ENCODE data around the gene FAM200A.
"Not testable (repeated sequence)": the region's sequence is repeated elsewhere in the genome, so short reads cannot be mapped to it uniquely, and the experiment has no call there.

FAM200A gene

GRCh38 chr7:99525713-99526440 is 26.0 kb downstream of the FAM200A start:
- TF ChIP-seq CTCF (IDR thresholded peaks at IDR 0.05; ENCODE audit: control insufficient read depth, extremely low read depth, insufficient read depth) = peak; percentile 29; the same call in 1 of the 2 replicates
- DNase-seq (ENCODE audit: low read depth) = no peak
- no peak overlapping the region for H3K4me3 ChIP-seq (ENCODE audit: low read depth, low read length)

GRCh38 chr7:99521399-99521798 is 30.5 kb downstream of the FAM200A start:
- no peak for TF ChIP-seq CTCF (IDR thresholded peaks at IDR 0.05; ENCODE audit: control insufficient read depth, extremely low read depth, insufficient read depth)
- H3K4me3 ChIP-seq (ENCODE audit: low read depth, low read length) = no peak overlapping the region
- no peak for DNase-seq (ENCODE audit: low read depth)

GRCh38 chr7:99514050-99514449 is 37.9 kb downstream of the FAM200A start:
- no peak for TF ChIP-seq CTCF (IDR thresholded peaks at IDR 0.05; ENCODE audit: control insufficient read depth, extremely low read depth, insufficient read depth)
- no peak overlapping the region for H3K4me3 ChIP-seq (ENCODE audit: low read depth, low read length)
- DNase-seq (ENCODE audit: low read depth) = no peak

- TF ChIP-seq CTCF (IDR thresholded peaks at IDR 0.05; ENCODE audit: control insufficient read depth, extremely low read depth, insufficient read depth) = no peak
- DNase-seq (ENCODE audit: low read depth) = no peak
- H3K4me3 ChIP-seq (ENCODE audit: low read depth, low read length) = peak overlapping the region; percentile 70
Measured at GRCh38 chr7:99505324-99505662, 46.6 kb downstream of the FAM200A start.

GRCh38 chr7:99504603-99505323 is 47.2 kb downstream of the FAM200A start, which contains the start of gene ZKSCAN5:
ZKSCAN5 (plus strand) TSS chr7:99504662; CDS start chr7:99506045, 1,383 bp downstream.
- 0 out of 2 replicates have a peak, but pooled peaks have one; percentile 0 for TF ChIP-seq CTCF (IDR thresholded peaks at IDR 0.05; ENCODE audit: control insufficient read depth, extremely low read depth, insufficient read depth)
- peak within 1 kb of the TSS; percentile 70 for H3K4me3 ChIP-seq (ENCODE audit: low read depth, low read length)
- DNase-seq (ENCODE audit: low read depth) = peak; percentile 89

GRCh38 chr7:99504281-99504602 is 47.7 kb downstream of the FAM200A start:
- H3K4me3 ChIP-seq (ENCODE audit: low read depth, low read length) = peak overlapping the region; percentile 70
- DNase-seq (ENCODE audit: low read depth) = no peak

GRCh38 chr7:99501236-99501635 is 50.7 kb downstream of the FAM200A start:
- H3K4me3 ChIP-seq (ENCODE audit: low read depth, low read length); DNase-seq (ENCODE audit: low read depth): not testable (repeated sequence)

More at GRCh38 chr7:99504281-99504602, 47.7 kb downstream of the FAM200A start:
- TF ChIP-seq CTCF (IDR thresholded peaks at IDR 0.05; ENCODE audit: control insufficient read depth, extremely low read depth, insufficient read depth) = no peak

Measured in LNCaP clone FGC (cell line).